IMR-90 (cell line): ENCODE data around the gene ADCY5.

Experiments
- BHLHE40 ChIP-seq: fragments of 150-350 bp; IDR thresholded peaks from 2 replicates; pipeline ENCODE4 v1.6.1; 2016; ENCODE audit warnings: mild to moderate bottlenecking, low read depth, low read length
- CHD1 ChIP-seq: IDR thresholded peaks from 2 replicates; pipeline ENCODE4 v1.6.1; 2012; ENCODE audit warnings: low read depth, low read length, improper control_type of control experiment
- CTCF ChIP-seq: conservative IDR thresholded peaks from 2 replicates; pipeline ENCODE4 v1.5.1; 2012; ENCODE audit warnings: mild to moderate bottlenecking, low read depth, low read length, improper control_type of control experiment
- ELK1 ChIP-seq: fragments of 150-350 bp; IDR thresholded peaks from 2 replicates; pipeline ENCODE4 v1.6.1; 2016; ENCODE audit warnings: low read depth, mild to moderate bottlenecking, low read length, moderate library complexity, borderline replicate concordance
- FOS ChIP-seq: fragments of 150-350 bp; IDR thresholded peaks from 2 replicates; pipeline ENCODE4 v1.6.1; 2016; ENCODE audit warnings: low read depth, low read length
- MAFK ChIP-seq: IDR thresholded peaks from 2 replicates; pipeline ENCODE4 v1.6.1; 2012; ENCODE audit warnings: low read depth, low read length, improper control_type of control experiment
- MAZ ChIP-seq: IDR thresholded peaks from 2 replicates; pipeline ENCODE4 v1.6.1; 2012; ENCODE audit warnings: low read depth, mild to moderate bottlenecking, low read length, improper control_type of control experiment, moderate library complexity, borderline replicate concordance
- POLR2A ChIP-seq: IDR thresholded peaks from 2 replicates; pipeline ENCODE4 v1.6.1; 2012; ENCODE audit warnings: mild to moderate bottlenecking, low read depth, low read length
- RAD21 ChIP-seq: IDR thresholded peaks from 2 replicates; pipeline ENCODE4 v1.6.1; 2012; ENCODE audit warnings: low read length, improper control_type of control experiment
- RCOR1 ChIP-seq: IDR thresholded peaks from 2 replicates; pipeline ENCODE4 v1.6.1; 2012; ENCODE audit warnings: mild to moderate bottlenecking, low read length, improper control_type of control experiment; ENCODE audit not compliant: insufficient replicate concordance
- RFX5 ChIP-seq: IDR thresholded peaks from 2 replicates; pipeline ENCODE4 v1.8.0; 2012; ENCODE audit warnings: low read depth, mild to moderate bottlenecking, low read length, moderate library complexity
- SMC3 ChIP-seq: fragments of 150-350 bp; IDR thresholded peaks from 2 replicates; pipeline ENCODE4 v1.6.1; 2016; ENCODE audit warnings: low read depth, mild to moderate bottlenecking, antibody characterized with exemption, low read length, moderate library complexity

- no peak for TF ChIP-seq RCOR1
- no peak for TF ChIP-seq CTCF
- no peak for TF ChIP-seq RAD21
- no peak for TF ChIP-seq ELK1
- no peak for TF ChIP-seq POLR2A
- TF ChIP-seq BHLHE40: no peak
- no peak for TF ChIP-seq SMC3
- TF ChIP-seq MAFK: no peak
- TF ChIP-seq RFX5: no peak
- no peak for TF ChIP-seq MAZ
- no peak for TF ChIP-seq FOS
- no peak for TF ChIP-seq CHD1
Observed at GRCh38 chr3:123395235-123395634, 53.7 kb downstream of the ADCY5 start.
